HG02571 (cell line): ENCODE data around the gene GTF3C6.
"Not testable (repeated sequence)": the region's sequence is repeated elsewhere in the genome, so short reads cannot be mapped to it uniquely, and the experiment has no call there.

ENCODE experiments used
- ATAC-seq: cut with Tn5 transposase; IDR thresholded peaks from one replicate; pipeline ENCODE4 v1.9.1; 2021; ENCODE audit warnings: mild to moderate bottlenecking, moderate library complexity; ENCODE audit not compliant: unreplicated experiment

Gene GTF3C6

GRCh38 chr6:110976575-110976974, 18.1 kb downstream of the GTF3C6 start:
- no peak for ATAC-seq

- no peak for ATAC-seq
Observed at GRCh38 chr6:110979565-110980101, 21.1 kb downstream of the GTF3C6 start.

GRCh38 chr6:110980227-110980626, 21.7 kb downstream of the GTF3C6 start:
- ATAC-seq, result no peak

- ATAC-seq, result no peak
Observed at GRCh38 chr6:110980648-110981047, 22.1 kb downstream of the GTF3C6 start.

GRCh38 chr6:110981202-110981600, 22.7 kb downstream of the GTF3C6 start:
- no peak for ATAC-seq

GRCh38 chr6:110990840-110991576, 32.5 kb downstream of the GTF3C6 start:
- ATAC-seq, result no peak

GRCh38 chr6:110996691-110997090, 38.2 kb downstream of the GTF3C6 start:
- ATAC-seq, result no peak

GRCh38 chr6:110999634-111000270, 41.2 kb downstream of the GTF3C6 start:
- no peak for ATAC-seq

- no peak for ATAC-seq
Observed at GRCh38 chr6:111002350-111002749, 43.8 kb downstream of the GTF3C6 start.

GRCh38 chr6:111011360-111012142, 53.0 kb downstream of the GTF3C6 start:
- peak; percentile 58 for ATAC-seq

- no peak for ATAC-seq
Observed at GRCh38 chr6:111012143-111012452, 53.6 kb downstream of the GTF3C6 start.

GRCh38 chr6:111012520-111012919, 54.0 kb downstream of the GTF3C6 start:
- not testable (repeated sequence) for ATAC-seq

GRCh38 chr6:111013144-111013915, 54.8 kb downstream of the GTF3C6 start:
- ATAC-seq, result no peak

- no peak for ATAC-seq
Observed at GRCh38 chr6:111015389-111016124, 57.1 kb downstream of the GTF3C6 start.

- ATAC-seq, result not testable (repeated sequence)
Observed at GRCh38 chr6:111017241-111017640, 58.7 kb downstream of the GTF3C6 start.
